SK-N-SH treated with all-trans-retinoic acid at 6 μM for 48 hours (cell line): ENCODE measurements around the gene GLYAT.

Experiments used
- ATAC-seq: fragments of 200-7000 bp; cut with Tn5 transposase; 3 replicates; pipeline ENCODE4 v1.9.1; 2020; ENCODE audit warnings: mild to moderate bottlenecking, moderate library complexity
- ARNTL ChIP-seq: fragments of 450-650 bp; formaldehyde crosslinking; IDR thresholded peaks from 2 replicates; pipeline ENCODE4 v1.5.0; 2020; ENCODE audit warnings: low read depth, mild to moderate bottlenecking, moderate library complexity, borderline replicate concordance
- BACH2 ChIP-seq: fragments of 250-450 bp; sonication (Bioruptor Pico); IDR thresholded peaks from 2 replicates; pipeline ENCODE4 v1.9.0; 2021; ENCODE audit warnings: mild to moderate bottlenecking, borderline replicate concordance
- CREB5 ChIP-seq: fragments of 250-450 bp; sonication (Bioruptor Pico); IDR thresholded peaks from 2 replicates; pipeline ENCODE4 v1.5.1; 2020; ENCODE audit warnings: low read depth, mild to moderate bottlenecking, moderate library complexity
- CSDC2 ChIP-seq: fragments of 250-450 bp; sonication (Bioruptor Pico); IDR thresholded peaks from 2 replicates; pipeline ENCODE4 v1.5.0; 2020; ENCODE audit warnings: mild to moderate bottlenecking, moderate library complexity
- CSRNP3 ChIP-seq: fragments of 250-450 bp; sonication (Bioruptor Pico); IDR thresholded peaks from 2 replicates; pipeline ENCODE4 v1.5.1; 2021; ENCODE audit warnings: mild to moderate bottlenecking, moderate library complexity
- ESRRG ChIP-seq: fragments of 250-450 bp; sonication (Bioruptor Pico); IDR thresholded peaks from 2 replicates; pipeline ENCODE4 v1.6.1; 2021; ENCODE audit warnings: mild to moderate bottlenecking
- GLIS3 ChIP-seq: fragments of 250-450 bp; sonication (Bioruptor Pico); IDR thresholded peaks from 2 replicates; pipeline ENCODE4 v1.5.0; 2020; ENCODE audit warnings: mild to moderate bottlenecking, moderate library complexity
- ISL1 ChIP-seq: fragments of 250-450 bp; sonication (Bioruptor Pico); IDR thresholded peaks from 2 replicates; pipeline ENCODE4 v2.1.2; 2022; ENCODE audit warnings: mild to moderate bottlenecking, moderate library complexity
- OSR1 ChIP-seq: fragments of 250-450 bp; sonication (Bioruptor Pico); IDR thresholded peaks from 2 replicates; pipeline ENCODE4 v1.8.0; 2022; ENCODE audit warnings: moderate library complexity, mild to moderate bottlenecking, inconsistent platforms
- PPARA ChIP-seq: fragments of 250-450 bp; sonication (Bioruptor Pico); IDR thresholded peaks from 2 replicates; pipeline ENCODE4 v1.5.0; 2020; ENCODE audit warnings: mild to moderate bottlenecking, borderline replicate concordance
- RARB ChIP-seq: fragments of 250-450 bp; sonication (Bioruptor Pico); IDR thresholded peaks from 2 replicates; pipeline ENCODE4 v1.8.0; 2021; ENCODE audit warnings: mild to moderate bottlenecking, moderate library complexity
- SNAI2 ChIP-seq: fragments of 250-450 bp; sonication (Bioruptor Pico); IDR thresholded peaks from 2 replicates; pipeline ENCODE4 v1.5.0; 2020; ENCODE audit warnings: mild to moderate bottlenecking, moderate library complexity
- TCF4 ChIP-seq: fragments of 250-450 bp; sonication (Bioruptor Pico); IDR thresholded peaks from 2 replicates; pipeline ENCODE4 v1.8.0; 2021; ENCODE audit warnings: mild to moderate bottlenecking, moderate library complexity, borderline replicate concordance
- TSHZ2 ChIP-seq: fragments of 250-450 bp; sonication (Bioruptor Pico); IDR thresholded peaks from 2 replicates; pipeline ENCODE4 v1.5.0; 2020; ENCODE audit warnings: mild to moderate bottlenecking, moderate library complexity
- ZC3H10 ChIP-seq: fragments of 250-450 bp; sonication (Bioruptor Pico); IDR thresholded peaks from 2 replicates; pipeline ENCODE4 v1.5.1; 2021; ENCODE audit warnings: mild to moderate bottlenecking, moderate library complexity
- ZFP3 ChIP-seq: fragments of 250-450 bp; sonication (Bioruptor Pico); IDR thresholded peaks from 2 replicates; pipeline ENCODE4 v1.5.0; 2020; ENCODE audit warnings: mild to moderate bottlenecking, moderate library complexity
- ZFP30 ChIP-seq: fragments of 450-650 bp; formaldehyde crosslinking; IDR thresholded peaks from 2 replicates; pipeline ENCODE4 v1.5.0; 2022; ENCODE audit warnings: mild to moderate bottlenecking, moderate library complexity
- ZNF565 ChIP-seq: fragments of 450-650 bp; formaldehyde crosslinking; conservative IDR thresholded peaks from 2 replicates; pipeline ENCODE4 v1.5.0; 2020; ENCODE audit warnings: low read depth, mild to moderate bottlenecking, moderate library complexity
- TF ChIP-seq, protein P1 (sequence below): fragments of 250-450 bp; sonication (Bioruptor Pico); IDR thresholded peaks from 2 replicates; pipeline ENCODE4 v1.8.0; 2021; ENCODE audit warnings: low read depth, mild to moderate bottlenecking, moderate library complexity, borderline replicate concordance

Gene GLYAT

GRCh38 chr11:58739725-58740430 lies 8.1 kb upstream of the GLYAT start (continued):
- TF ChIP-seq, protein P1, sequence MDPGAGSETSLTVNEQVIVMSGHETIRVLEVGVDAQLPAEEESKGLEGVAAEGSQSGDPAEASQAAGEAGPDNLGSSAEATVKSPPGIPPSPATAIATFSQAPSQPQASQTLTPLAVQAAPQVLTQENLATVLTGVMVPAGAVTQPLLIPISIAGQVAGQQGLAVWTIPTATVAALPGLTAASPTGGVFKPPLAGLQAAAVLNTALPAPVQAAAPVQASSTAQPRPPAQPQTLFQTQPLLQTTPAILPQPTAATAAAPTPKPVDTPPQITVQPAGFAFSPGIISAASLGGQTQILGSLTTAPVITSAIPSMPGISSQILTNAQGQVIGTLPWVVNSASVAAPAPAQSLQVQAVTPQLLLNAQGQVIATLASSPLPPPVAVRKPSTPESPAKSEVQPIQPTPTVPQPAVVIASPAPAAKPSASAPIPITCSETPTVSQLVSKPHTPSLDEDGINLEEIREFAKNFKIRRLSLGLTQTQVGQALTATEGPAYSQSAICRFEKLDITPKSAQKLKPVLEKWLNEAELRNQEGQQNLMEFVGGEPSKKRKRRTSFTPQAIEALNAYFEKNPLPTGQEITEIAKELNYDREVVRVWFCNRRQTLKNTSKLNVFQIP (CRISPR knock-in tag): no peak
- no peak for TF ChIP-seq GLIS3 (CRISPR knock-in tag)

- TF ChIP-seq ZFP30 (no peak), RARB (no peak), TSHZ2 (no peak), CREB5 (CRISPR knock-in tag) (no peak), CSDC2 (CRISPR knock-in tag) (no peak), CSRNP3 (CRISPR knock-in tag) (no peak), ZFP3 (CRISPR knock-in tag) (no peak), BACH2 (CRISPR knock-in tag) (no peak), TCF4 (CRISPR knock-in tag) (no peak), ZC3H10 (CRISPR knock-in tag) (no peak), ISL1 (no peak), ESRRG (no peak), PPARA (CRISPR knock-in tag) (no peak)
- TF ChIP-seq, protein P1 (CRISPR knock-in tag): no peak
- no peak for ATAC-seq
Measured at GRCh38 chr11:58734681-58735490, 3.1 kb upstream of the GLYAT start.

DNA sequence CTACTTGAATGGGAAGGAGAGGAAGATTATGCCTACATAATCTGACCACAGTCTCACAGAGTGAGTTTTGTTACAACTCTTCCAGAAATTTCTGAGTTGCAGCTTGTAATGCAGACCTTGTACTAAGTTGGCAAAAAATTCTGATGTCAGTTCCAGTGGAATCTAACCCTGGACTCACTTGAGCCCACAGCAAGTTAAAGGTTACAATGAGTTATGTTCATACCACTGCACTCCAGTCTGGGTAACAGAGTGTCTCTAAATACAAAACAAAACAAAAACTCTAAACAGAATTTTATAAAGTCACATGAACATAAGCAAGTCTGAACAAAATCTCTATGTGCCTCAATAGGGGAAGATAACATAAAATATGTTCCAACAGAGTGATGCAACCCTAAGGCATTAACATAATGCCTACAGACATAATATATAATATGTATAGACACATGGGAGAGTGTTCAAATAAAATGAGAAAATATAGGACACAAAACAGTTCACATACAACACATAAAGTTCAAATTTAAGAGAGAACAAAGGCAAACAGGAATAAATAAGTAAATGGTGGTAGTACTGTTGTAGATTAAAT lies 1.1 kb downstream of the GLYAT start:
- TF ChIP-seq ZC3H10 (CRISPR knock-in tag) (no peak), CSRNP3 (CRISPR knock-in tag) (no peak), ESRRG (no peak), TCF4 (CRISPR knock-in tag) (no peak), CREB5 (CRISPR knock-in tag) (no peak), ISL1 (no peak), ZFP3 (CRISPR knock-in tag) (no peak), CSDC2 (CRISPR knock-in tag) (no peak), OSR1 (CRISPR knock-in tag) (no peak), SNAI2 (CRISPR knock-in tag) (no peak), PPARA (CRISPR knock-in tag) (no peak), ARNTL (no peak), ZNF565 (CRISPR knock-in tag) (no peak), RARB (no peak)
- TF ChIP-seq, protein P1 (CRISPR knock-in tag): no peak
- no peak for ATAC-seq
